GM18511 (cell line): ENCODE results near the gene NPTN.

Source experiments
- ATAC-seq: cut with Tn5 transposase; IDR thresholded peaks from one replicate; pipeline ENCODE4 v1.9.1; 2021; ENCODE audit warnings: mild to moderate bottlenecking, moderate library complexity; ENCODE audit not compliant: unreplicated experiment

The NPTN gene

GRCh38 chr15:73632670-73633058 lies 525 bp downstream of the NPTN start:
- ATAC-seq: peak; percentile 8

GRCh38 chr15:73631915-73632669 lies 1.1 kb downstream of the NPTN start:
- ATAC-seq: no peak

GRCh38 chr15:73630921-73631362 lies 2.2 kb downstream of the NPTN start:
- ATAC-seq: no peak

GRCh38 chr15:73629798-73630429 lies 3.3 kb downstream of the NPTN start:
- no peak for ATAC-seq

GRCh38 chr15:73628976-73629797 lies 4.0 kb downstream of the NPTN start:
- no peak for ATAC-seq

- no peak for ATAC-seq
Observed at GRCh38 chr15:73628102-73628501, 5.1 kb downstream of the NPTN start.

GRCh38 chr15:73626072-73626471 lies 7.1 kb downstream of the NPTN start:
- no peak for ATAC-seq

- ATAC-seq: no peak
Observed at GRCh38 chr15:73624530-73624929, 8.7 kb downstream of the NPTN start.

GRCh38 chr15:73621286-73621826 lies 11.8 kb downstream of the NPTN start:
- no peak for ATAC-seq

GRCh38 chr15:73620078-73620477 lies 13.1 kb downstream of the NPTN start:
- ATAC-seq: no peak

- ATAC-seq: no peak
Observed at GRCh38 chr15:73617913-73618312, 15.3 kb downstream of the NPTN start.

GRCh38 chr15:73617301-73617831 lies 15.8 kb downstream of the NPTN start:
- ATAC-seq: no peak

- ATAC-seq: no peak
Observed at GRCh38 chr15:73608941-73609340, 24.2 kb downstream of the NPTN start.

GRCh38 chr15:73608475-73608874 lies 24.7 kb downstream of the NPTN start:
- no peak for ATAC-seq

- no peak for ATAC-seq
Observed at GRCh38 chr15:73607843-73608242, 25.3 kb downstream of the NPTN start.

GRCh38 chr15:73607405-73607804 lies 25.8 kb downstream of the NPTN start:
- no peak for ATAC-seq

GRCh38 chr15:73605759-73606436 lies 27.3 kb downstream of the NPTN start:
- ATAC-seq: no peak

- no peak for ATAC-seq
Observed at GRCh38 chr15:73604477-73604876, 28.7 kb downstream of the NPTN start.

GRCh38 chr15:73602992-73603391 lies 30.2 kb downstream of the NPTN start:
- ATAC-seq: no peak

GRCh38 chr15:73602446-73602843 lies 30.7 kb downstream of the NPTN start:
- no peak for ATAC-seq
